Measurements from ENCODE around the gene ICE2. TPM values are rescaled to one million over a fixed set of nuclear protein-coding genes. Genes with fewer than 3 reads are reported as not detected.
A peak's percentile ranks its signal among the peaks of the same experiment; 100 is the strongest.
"Not testable (repeated sequence)": the region's sequence is repeated elsewhere in the genome, so short reads cannot be mapped to it uniquely, and the experiment has no call there.

Gene ICE2
- total RNA-seq, 1 experiment from 2014 or later = 49.0 TPM

DNA sequence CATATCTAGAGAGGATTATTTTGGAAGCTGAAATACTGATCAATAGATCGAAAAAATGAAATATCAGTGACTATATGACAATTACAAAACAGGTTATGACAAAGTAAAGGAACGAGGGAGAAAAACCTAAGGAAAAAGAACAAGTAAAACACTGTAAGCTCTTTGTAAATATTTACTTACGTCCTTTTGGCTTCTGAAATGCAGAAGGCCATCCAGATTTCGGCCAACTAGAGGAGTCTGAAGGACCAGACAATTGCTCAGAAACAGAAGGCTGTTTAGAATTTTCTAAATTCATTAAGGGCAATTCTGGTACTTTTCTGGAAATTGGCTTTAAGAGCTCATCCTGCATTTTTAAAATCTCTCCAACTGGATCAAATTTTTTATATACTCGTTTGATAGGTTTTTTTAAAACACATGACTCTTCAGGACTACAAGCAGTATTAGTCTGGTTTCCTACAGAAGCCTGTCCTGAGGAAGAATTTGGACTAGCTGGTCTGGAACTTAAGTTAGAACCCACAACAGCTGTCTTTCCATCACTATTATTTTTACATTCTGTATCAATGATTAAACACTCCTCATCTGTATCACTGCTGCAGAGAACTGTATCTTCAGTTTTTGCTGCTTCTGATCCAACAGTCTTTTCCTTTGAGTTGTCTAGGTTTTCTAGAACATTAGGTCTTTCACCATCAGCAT is 30.1 kb downstream of the ICE2 start:
- no peak for DNase-seq (ENCODE audit: extremely low read depth, low read depth)

- peak; percentile 20 for DNase-seq (ENCODE audit: extremely low read depth, low read depth)
These were observed 34.5 kb downstream of the ICE2 start for GRCh38 chr15:60444289-60444912.

GRCh38 chr15:60442763-60443162 is 36.2 kb downstream of the ICE2 start:
- no peak for DNase-seq (ENCODE audit: extremely low read depth, low read depth)

GRCh38 chr15:60442031-60442650 is 36.8 kb downstream of the ICE2 start:
- no peak for DNase-seq (ENCODE audit: extremely low read depth, low read depth)

- no peak for DNase-seq (ENCODE audit: extremely low read depth, low read depth)
These were observed 37.6 kb downstream of the ICE2 start for GRCh38 chr15:60441331-60441730.

- DNase-seq (ENCODE audit: extremely low read depth, low read depth) = no peak
These were observed 40.3 kb downstream of the ICE2 start for GRCh38 chr15:60438646-60439045.

DNA sequence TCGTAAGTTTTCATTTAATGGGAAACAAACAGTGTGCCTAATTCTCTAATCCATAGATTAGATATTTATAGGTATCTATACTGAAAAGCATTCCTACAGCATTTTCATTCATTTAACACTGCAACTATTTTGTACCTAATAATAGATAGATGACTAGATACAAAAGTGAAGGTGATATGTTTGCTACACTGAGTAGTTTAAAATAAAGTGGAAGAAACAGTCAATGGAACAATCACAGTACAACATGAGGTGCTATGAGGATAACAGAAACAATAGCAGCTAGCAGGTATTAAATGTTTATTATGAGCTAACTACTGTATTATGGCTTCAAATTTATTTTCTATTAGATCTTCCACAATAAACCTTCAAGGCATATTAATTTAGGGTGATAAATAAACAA is 50.0 kb downstream of the ICE2 start:
- DNase-seq (ENCODE audit: extremely low read depth, low read depth) = no peak

- no peak for DNase-seq (ENCODE audit: extremely low read depth, low read depth)
These were observed 52.0 kb downstream of the ICE2 start for GRCh38 chr15:60426870-60427508.

GRCh38 chr15:60425461-60425860 is 53.5 kb downstream of the ICE2 start:
- no peak for DNase-seq (ENCODE audit: extremely low read depth, low read depth)

- no peak for DNase-seq (ENCODE audit: extremely low read depth, low read depth)
These were observed 54.9 kb downstream of the ICE2 start for GRCh38 chr15:60424006-60424405.

GRCh38 chr15:60423537-60423936 is 55.4 kb downstream of the ICE2 start:
- DNase-seq (ENCODE audit: extremely low read depth, low read depth) = no peak

DNA sequence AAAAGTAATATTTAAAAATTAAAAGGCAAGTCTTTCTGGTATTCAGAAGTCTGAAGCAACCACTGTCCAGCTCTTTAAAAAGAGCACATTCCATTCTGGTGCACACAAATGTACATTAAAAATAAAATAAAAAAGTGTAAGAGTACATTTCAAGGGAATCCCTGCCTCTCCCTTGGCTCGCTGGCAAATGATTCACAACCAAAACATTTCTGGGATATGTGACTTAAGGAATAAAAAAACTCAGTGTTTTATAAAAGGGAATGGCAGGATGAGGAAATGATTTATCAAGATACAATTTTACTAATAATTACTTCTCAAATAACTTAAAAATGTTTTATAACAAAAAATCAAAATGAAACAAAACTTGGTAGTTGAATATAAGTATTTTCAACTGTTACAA is 57.4 kb downstream of the ICE2 start:
- DNase-seq (ENCODE audit: extremely low read depth, low read depth) = no peak

GRCh38 chr15:60420203-60420716 is 58.7 kb downstream of the ICE2 start:
- no peak for DNase-seq (ENCODE audit: extremely low read depth, low read depth)

- no peak for DNase-seq (ENCODE audit: extremely low read depth, low read depth)
These were observed 59.2 kb downstream of the ICE2 start for GRCh38 chr15:60419753-60420152.

DNA sequence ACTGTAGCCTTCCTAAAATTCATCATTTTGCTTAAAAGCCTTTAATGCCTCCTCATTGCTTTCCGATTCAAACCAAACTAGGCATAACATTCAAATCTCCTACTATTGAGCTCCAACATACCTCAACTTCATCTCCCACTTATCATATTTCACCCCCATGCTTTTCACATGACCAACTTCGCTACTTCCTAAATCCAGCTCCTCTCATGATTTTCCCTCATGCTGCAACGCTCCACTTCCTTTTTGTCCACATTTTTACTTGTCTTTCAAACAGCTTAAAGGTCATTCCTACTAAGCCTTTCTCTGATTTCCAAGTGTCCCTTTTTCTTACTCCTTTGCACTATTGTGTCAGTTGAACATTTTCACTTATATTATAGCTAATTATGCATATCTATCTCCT is 60.8 kb downstream of the ICE2 start:
- DNase-seq (ENCODE audit: extremely low read depth, low read depth) = no peak

DNA sequence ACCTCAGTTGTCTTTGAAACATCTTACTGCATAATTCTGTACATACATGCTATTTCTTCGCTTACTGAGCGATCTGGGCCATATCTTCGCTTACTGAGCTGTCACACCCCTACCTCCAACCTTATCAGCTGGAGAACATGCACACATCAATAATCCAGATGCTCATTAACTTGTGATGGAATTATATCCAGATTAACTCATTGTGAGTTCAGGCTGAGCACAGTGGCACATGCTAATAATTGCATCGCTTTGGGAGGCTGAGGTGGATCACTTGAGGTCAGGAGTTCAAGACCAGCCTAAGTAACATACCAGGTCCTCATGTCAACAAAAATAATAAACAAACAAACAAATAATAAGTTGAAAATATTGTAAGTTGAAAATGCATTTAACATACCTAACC is 61.8 kb downstream of the ICE2 start:
- DNase-seq (ENCODE audit: extremely low read depth, low read depth) = no peak

GRCh38 chr15:60416484-60416883 is 62.5 kb downstream of the ICE2 start:
- no peak for DNase-seq (ENCODE audit: extremely low read depth, low read depth)

- no peak for DNase-seq (ENCODE audit: extremely low read depth, low read depth)
These were observed 64.8 kb downstream of the ICE2 start for GRCh38 chr15:60414016-60414682.

GRCh38 chr15:60413231-60413824 is 65.6 kb downstream of the ICE2 start:
- no peak for DNase-seq (ENCODE audit: extremely low read depth, low read depth)

DNA sequence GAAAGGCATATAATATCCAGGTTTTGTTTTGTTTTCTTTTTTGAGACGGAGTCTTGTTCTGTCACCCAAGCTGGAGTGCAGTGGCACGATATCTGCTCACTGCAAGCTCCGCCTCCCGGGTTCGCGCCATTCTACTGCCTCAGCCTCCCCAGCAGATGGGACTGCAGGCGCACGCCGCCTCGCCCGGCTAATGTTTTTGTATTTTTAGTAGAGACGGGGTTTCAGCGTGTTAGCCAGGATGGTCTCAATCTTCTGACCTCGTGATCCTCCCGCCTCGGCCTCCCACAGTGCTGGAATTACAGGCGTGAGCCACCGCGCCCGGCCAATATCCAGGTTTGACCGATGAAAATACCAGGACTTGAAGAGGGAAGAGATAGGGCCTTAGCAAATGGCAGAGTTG is 66.1 kb downstream of the ICE2 start:
- not testable (repeated sequence) for DNase-seq (ENCODE audit: extremely low read depth, low read depth)

All from NCI-H460 (cell line).